ENCODE measurements around the gene PMM2. TPM values are rescaled to one million over a fixed set of nuclear protein-coding genes. Genes with fewer than 3 reads are reported as not detected.

The PMM2 gene
- total and polyA plus RNA-seq, 2 experiments from 2014 or later, result 28.4 to 31.3 TPM

- TF ChIP-seq EZH2 (IDR thresholded peaks at IDR 0.05; ENCODE audit: borderline replicate concordance), result no peak
- TF ChIP-seq CTCF (IDR thresholded peaks at IDR 0.05; ENCODE audit: poor library complexity), result no peak
- no peak for TF ChIP-seq EZH2phosphoT487 (IDR thresholded peaks at IDR 0.05; ENCODE audit: low read depth, severe bottlenecking, unreplicated experiment)
- no peaks in the 10 kb centered on the region for H4K20me1 ChIP-seq (ENCODE audit: insufficient read depth, poor library complexity, severe bottlenecking)
- no peaks in the 10 kb centered on the region for H3K27me3 ChIP-seq
- 95% methylated on average over 6 of the region's 6 CpGs for WGBS (ENCODE audit: low lambda C conversion rate, missing lambda C conversion rate)
- H3K4me1 ChIP-seq (ENCODE audit: insufficient read depth), result no peaks in the 10 kb centered on the region
- H3K79me2 ChIP-seq, result peaks cover 3% of the 10 kb centered on the region
- H3K4me2 ChIP-seq, result no peak overlapping the region
- H3K36me3 ChIP-seq (replicated peaks; ENCODE audit: insufficient read depth, low read depth), result no peaks in the 10 kb centered on the region
- no peaks in the 10 kb centered on the region for H3K9me2 ChIP-seq (replicated peaks; ENCODE audit: insufficient read depth)
- H2AFZ ChIP-seq, result no peak overlapping the region
- DNase-seq (ENCODE audit: low spot score), result no peak
- no peak overlapping the region for H3K4me3 ChIP-seq
- no peak overlapping the region for H3K27ac ChIP-seq
- H3K9me3 ChIP-seq (ENCODE audit: low read depth), result no peaks in the 10 kb centered on the region
Observed at GRCh38 chr16:8816967-8817655, 19.5 kb downstream of the PMM2 start.

- Histone ChIP-seq H3K4me1 (ENCODE audit: insufficient read depth) (no peaks in the 10 kb centered on the region), H3K79me2 (peaks cover 3% of the 10 kb centered on the region), H2AFZ (no peak overlapping the region), H3K27ac (no peak overlapping the region), H3K36me3 (replicated peaks; ENCODE audit: insufficient read depth, low read depth) (no peaks in the 10 kb centered on the region), H3K9me3 (ENCODE audit: low read depth) (no peaks in the 10 kb centered on the region), H4K20me1 (ENCODE audit: insufficient read depth, poor library complexity, severe bottlenecking) (no peaks in the 10 kb centered on the region), H3K4me3 (no peak overlapping the region), H3K27me3 (no peaks in the 10 kb centered on the region), H3K9me2 (replicated peaks; ENCODE audit: insufficient read depth) (no peaks in the 10 kb centered on the region), H3K4me2 (no peak overlapping the region)
- 94% methylated on average over 10 of the region's 10 CpGs for WGBS (ENCODE audit: low lambda C conversion rate, missing lambda C conversion rate)
- TF ChIP-seq CTCF (IDR thresholded peaks at IDR 0.05; ENCODE audit: poor library complexity) (no peak), EZH2phosphoT487 (IDR thresholded peaks at IDR 0.05; ENCODE audit: low read depth, severe bottlenecking, unreplicated experiment) (no peak), EZH2 (IDR thresholded peaks at IDR 0.05; ENCODE audit: borderline replicate concordance) (no peak)
- DNase-seq (ENCODE audit: low spot score), result no peak
Observed at GRCh38 chr16:8818504-8819270, 21.0 kb downstream of the PMM2 start.

- Histone ChIP-seq H3K27me3 (no peaks in the 10 kb centered on the region), H3K9me3 (ENCODE audit: low read depth) (no peaks in the 10 kb centered on the region), H3K4me2 (no peak overlapping the region), H2AFZ (no peak overlapping the region), H3K79me2 (peaks cover 3% of the 10 kb centered on the region), H3K36me3 (replicated peaks; ENCODE audit: insufficient read depth, low read depth) (no peaks in the 10 kb centered on the region), H3K4me3 (no peak overlapping the region), H4K20me1 (ENCODE audit: insufficient read depth, poor library complexity, severe bottlenecking) (no peaks in the 10 kb centered on the region), H3K9me2 (replicated peaks; ENCODE audit: insufficient read depth) (no peaks in the 10 kb centered on the region), H3K27ac (no peak overlapping the region), H3K4me1 (ENCODE audit: insufficient read depth) (no peaks in the 10 kb centered on the region)
- no peak for DNase-seq (ENCODE audit: low spot score)
- WGBS (ENCODE audit: low lambda C conversion rate, missing lambda C conversion rate), result 89% methylated on average over 6 of the region's 6 CpGs
- TF ChIP-seq EZH2phosphoT487 (IDR thresholded peaks at IDR 0.05; ENCODE audit: low read depth, severe bottlenecking, unreplicated experiment) (no peak), CTCF (IDR thresholded peaks at IDR 0.05; ENCODE audit: poor library complexity) (no peak), EZH2 (IDR thresholded peaks at IDR 0.05; ENCODE audit: borderline replicate concordance) (no peak)
Observed at GRCh38 chr16:8819411-8820034, 21.9 kb downstream of the PMM2 start.

Data from hepatocyte (in vitro differentiated cells).